ENCODE results near the gene VCAM1. TPM values are rescaled to one million over a fixed set of nuclear protein-coding genes. Genes with fewer than 3 reads are reported as not detected.

Gene VCAM1
- total RNA-seq, 1 donor from 2014 or later = not detected

GRCh38 chr1:100731758-100732157 is 12.2 kb downstream of the VCAM1 start:
- H3K9me3 Mint-ChIP-seq (ENCODE audit: unreplicated experiment) = no peaks in the 10 kb centered on the region
- no peaks in the 10 kb centered on the region for H3K27me3 Mint-ChIP-seq (ENCODE audit: unreplicated experiment)
- TF ChIP-seq CTCF (IDR thresholded peaks at IDR 0.05; ENCODE audit: unreplicated experiment) = no peak
- DNase-seq (ENCODE audit: low spot score) = no peak
- H3K27ac Mint-ChIP-seq (ENCODE audit: unreplicated experiment) = no peak overlapping the region
- H3K36me3 Mint-ChIP-seq (ENCODE audit: low read depth, unreplicated experiment) = no peaks in the 10 kb centered on the region
- no peak overlapping the region for H3K4me3 Mint-ChIP-seq (ENCODE audit: unreplicated experiment)
- no peaks in the 10 kb centered on the region for H3K4me1 Mint-ChIP-seq (ENCODE audit: unreplicated experiment)

GRCh38 chr1:100734676-100735075 is 15.1 kb downstream of the VCAM1 start:
- Mint-ChIP-seq H3K4me3 (ENCODE audit: unreplicated experiment) (no peak overlapping the region), H3K4me1 (ENCODE audit: unreplicated experiment) (no peaks in the 10 kb centered on the region), H3K9me3 (ENCODE audit: unreplicated experiment) (no peaks in the 10 kb centered on the region), H3K36me3 (ENCODE audit: low read depth, unreplicated experiment) (no peaks in the 10 kb centered on the region), H3K27ac (ENCODE audit: unreplicated experiment) (no peak overlapping the region), H3K27me3 (ENCODE audit: unreplicated experiment) (no peaks in the 10 kb centered on the region)
- no peak for TF ChIP-seq CTCF (IDR thresholded peaks at IDR 0.05; ENCODE audit: unreplicated experiment)
- no peak for DNase-seq (ENCODE audit: low spot score)

GRCh38 chr1:100735244-100735643 is 15.7 kb downstream of the VCAM1 start:
- Mint-ChIP-seq H3K9me3 (ENCODE audit: unreplicated experiment) (no peaks in the 10 kb centered on the region), H3K36me3 (ENCODE audit: low read depth, unreplicated experiment) (no peaks in the 10 kb centered on the region), H3K27me3 (ENCODE audit: unreplicated experiment) (peaks cover 2% of the 10 kb centered on the region), H3K4me3 (ENCODE audit: unreplicated experiment) (no peak overlapping the region), H3K27ac (ENCODE audit: unreplicated experiment) (no peak overlapping the region), H3K4me1 (ENCODE audit: unreplicated experiment) (no peaks in the 10 kb centered on the region)
- no peak for TF ChIP-seq CTCF (IDR thresholded peaks at IDR 0.05; ENCODE audit: unreplicated experiment)
- DNase-seq (ENCODE audit: low spot score) = no peak

GRCh38 chr1:100736324-100736723 is 16.8 kb downstream of the VCAM1 start:
- no peak overlapping the region for H3K4me3 Mint-ChIP-seq (ENCODE audit: unreplicated experiment)
- H3K27ac Mint-ChIP-seq (ENCODE audit: unreplicated experiment) = no peak overlapping the region
- H3K27me3 Mint-ChIP-seq (ENCODE audit: unreplicated experiment) = peaks cover 2% of the 10 kb centered on the region
- no peak for DNase-seq (ENCODE audit: low spot score)
- no peaks in the 10 kb centered on the region for H3K4me1 Mint-ChIP-seq (ENCODE audit: unreplicated experiment)
- no peak for TF ChIP-seq CTCF (IDR thresholded peaks at IDR 0.05; ENCODE audit: unreplicated experiment)
- H3K9me3 Mint-ChIP-seq (ENCODE audit: unreplicated experiment) = no peaks in the 10 kb centered on the region
- H3K36me3 Mint-ChIP-seq (ENCODE audit: low read depth, unreplicated experiment) = no peaks in the 10 kb centered on the region

- Mint-ChIP-seq H3K4me1 (ENCODE audit: unreplicated experiment) (no peaks in the 10 kb centered on the region), H3K4me3 (ENCODE audit: unreplicated experiment) (no peak overlapping the region), H3K9me3 (ENCODE audit: unreplicated experiment) (no peaks in the 10 kb centered on the region), H3K36me3 (ENCODE audit: low read depth, unreplicated experiment) (no peaks in the 10 kb centered on the region), H3K27ac (ENCODE audit: unreplicated experiment) (no peak overlapping the region), H3K27me3 (ENCODE audit: unreplicated experiment) (peaks cover 2% of the 10 kb centered on the region)
- DNase-seq (ENCODE audit: low spot score) = no peak
- no peak for TF ChIP-seq CTCF (IDR thresholded peaks at IDR 0.05; ENCODE audit: unreplicated experiment)
These were observed 17.2 kb downstream of the VCAM1 start for GRCh38 chr1:100736746-100737145.

All from endothelial cell (in vitro differentiated cells).